ENCODE data around the gene OVCA2.

DNA sequence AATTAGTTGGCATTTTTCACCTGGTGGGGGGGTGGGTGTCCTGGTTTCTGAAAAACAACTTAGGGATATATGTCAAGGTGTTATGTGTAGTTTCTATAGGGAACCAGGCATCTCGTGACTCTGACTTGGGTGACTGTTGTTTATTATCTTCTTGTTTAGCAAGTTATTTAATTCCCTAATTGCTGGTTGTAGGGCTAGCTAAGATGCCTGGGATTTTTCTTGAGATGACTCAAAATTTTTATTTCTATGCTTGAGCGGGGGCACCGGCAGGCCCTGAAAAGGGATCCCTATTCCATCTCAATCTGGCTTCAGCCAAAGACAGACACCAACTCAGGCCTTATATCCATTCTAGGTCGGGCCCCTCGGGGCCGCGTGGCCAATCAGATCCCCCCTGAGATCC is 8.7 kb upstream of the OVCA2 start:
- TF ChIP-seq CTCF (conservative IDR thresholded peaks at IDR 0.05; ENCODE audit: low read length) (no peak), EZH2phosphoT487 (IDR thresholded peaks at IDR 0.05; ENCODE audit: borderline replicate concordance) (no peak)
